Measurements from ENCODE around the gene PPP1CB. TPM values are rescaled to one million over a fixed set of nuclear protein-coding genes. Genes with fewer than 3 reads are reported as not detected.
"Not testable (repeated sequence)": the region's sequence is repeated elsewhere in the genome, so short reads cannot be mapped to it uniquely, and the experiment has no call there.

The PPP1CB gene
- total RNA-seq, 2 experiments from 2014 or later: 229 to 232 TPM

- Mint-ChIP-seq H3K27ac (no peak overlapping the region), H3K36me3 (no peaks in the 10 kb centered on the region), H3K9me3 (no peaks in the 10 kb centered on the region), H3K27me3 (no peaks in the 10 kb centered on the region), H3K4me1 (peaks cover 4% of the 10 kb centered on the region), H3K4me3 (no peak overlapping the region)
- no peak for DNase-seq
Measured at GRCh38 chr2:28726177-28726576, 25.5 kb upstream of the PPP1CB start.

DNA sequence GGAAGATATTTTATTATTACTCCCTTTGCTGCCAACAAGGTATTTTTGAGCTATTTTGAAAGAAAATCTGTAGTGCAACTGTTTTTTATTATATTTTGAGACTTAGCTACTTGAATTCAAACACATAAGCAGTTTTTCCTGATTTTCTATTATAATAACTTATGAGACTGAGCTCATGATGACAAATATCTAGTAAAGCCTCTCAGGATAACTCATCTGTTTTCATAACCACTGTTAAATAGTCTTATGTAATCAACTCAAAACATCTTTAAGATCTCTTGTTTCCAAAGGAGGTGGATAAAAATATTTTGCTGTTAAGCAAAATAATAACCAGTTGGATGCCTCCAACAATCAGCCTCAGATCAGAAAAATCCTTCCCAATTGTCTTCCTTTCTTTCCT, 21.9 kb upstream of the PPP1CB start:
- no peak for DNase-seq
- Mint-ChIP-seq H3K4me1 (peaks cover 3% of the 10 kb centered on the region), H3K4me3 (no peak overlapping the region), H3K9me3 (no peaks in the 10 kb centered on the region), H3K27ac (no peak overlapping the region), H3K36me3 (no peaks in the 10 kb centered on the region), H3K27me3 (no peaks in the 10 kb centered on the region)

DNA sequence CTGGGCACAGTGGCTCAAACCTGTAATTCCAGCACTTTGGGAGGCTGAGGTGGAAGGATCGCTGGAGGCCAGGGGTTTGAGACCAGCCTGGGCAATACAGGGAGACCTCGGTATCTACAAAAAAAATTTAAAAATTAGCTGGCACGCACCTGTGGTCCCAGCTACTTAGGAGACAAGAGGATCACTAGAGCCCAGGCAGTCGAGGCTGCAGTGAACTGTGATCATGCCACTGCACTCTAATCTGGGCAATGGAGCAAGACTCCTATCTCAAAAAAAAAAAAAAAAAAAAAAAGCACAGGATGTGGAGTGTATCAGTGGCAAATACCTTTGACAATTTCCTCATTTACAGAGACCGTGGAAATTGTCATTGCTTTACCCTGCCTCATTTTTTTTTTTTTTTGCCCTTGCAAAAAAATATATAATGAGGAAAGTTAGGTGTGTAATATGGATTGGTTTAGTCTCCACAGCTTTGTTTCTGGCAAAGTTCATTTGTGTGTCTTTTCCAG, 20.9 kb upstream of the PPP1CB start:
- DNase-seq: no peak
- Mint-ChIP-seq H3K27ac (no peak overlapping the region), H3K36me3 (no peaks in the 10 kb centered on the region), H3K27me3 (no peaks in the 10 kb centered on the region), H3K9me3 (no peaks in the 10 kb centered on the region), H3K4me3 (no peak overlapping the region), H3K4me1 (peaks cover 2% of the 10 kb centered on the region)

GRCh38 chr2:28735511-28735910, 16.1 kb upstream of the PPP1CB start:
- Mint-ChIP-seq H3K27me3 (peaks cover 2% of the 10 kb centered on the region), H3K36me3 (peaks cover 8% of the 10 kb centered on the region), H3K9me3 (peaks cover 9% of the 10 kb centered on the region), H3K27ac (peak overlapping the region; percentile 20), H3K4me1 (peaks cover 2% of the 10 kb centered on the region), H3K4me3 (no peak overlapping the region)
- DNase-seq: no peak

DNA sequence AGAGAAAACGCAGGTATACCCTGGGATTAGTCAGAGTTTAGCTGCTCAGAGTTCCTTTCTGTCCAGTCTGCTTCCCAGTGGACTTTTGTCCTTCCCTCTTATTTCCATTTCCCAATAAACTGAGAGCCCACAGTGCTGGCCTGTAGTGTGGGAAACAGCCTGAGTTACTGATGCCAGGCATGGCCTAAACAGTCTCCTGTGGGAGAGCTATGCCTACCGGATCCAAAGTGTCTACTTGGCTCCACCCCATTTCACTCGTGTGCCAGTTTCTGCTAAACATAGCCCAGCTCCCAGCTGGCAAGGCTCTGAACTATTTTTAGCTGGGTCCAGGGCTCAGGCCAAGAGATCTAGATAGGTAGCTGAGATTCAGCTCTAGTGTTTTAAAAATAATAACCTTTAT, 15.6 kb upstream of the PPP1CB start:
- Mint-ChIP-seq H3K27me3 (peaks cover 2% of the 10 kb centered on the region), H3K4me1 (peaks cover 2% of the 10 kb centered on the region), H3K27ac (no peak overlapping the region), H3K4me3 (no peak overlapping the region), H3K36me3 (peaks cover 8% of the 10 kb centered on the region), H3K9me3 (peaks cover 9% of the 10 kb centered on the region)
- no peak for DNase-seq

DNA sequence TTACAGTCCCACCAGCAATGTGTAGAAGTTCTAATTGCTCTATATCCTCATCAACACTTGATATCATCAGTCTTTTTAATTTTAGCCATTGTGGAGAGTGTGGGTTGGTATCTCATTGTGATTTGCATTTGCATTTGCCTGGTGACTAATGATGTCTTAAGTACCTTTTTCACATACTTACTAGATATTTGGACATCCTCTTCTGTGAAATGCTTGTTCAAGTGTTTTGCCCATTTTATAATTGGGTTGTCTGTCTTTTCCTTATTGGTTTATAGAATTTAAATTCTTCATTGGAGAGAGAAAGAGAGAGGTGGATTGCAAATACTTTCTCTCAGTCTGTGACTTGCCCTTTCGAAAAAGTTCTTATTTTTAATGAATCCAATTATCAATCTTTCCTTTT, 14.0 kb upstream of the PPP1CB start:
- no peak for DNase-seq
- Mint-ChIP-seq H3K4me1 (peaks cover 2% of the 10 kb centered on the region), H3K4me3 (no peak overlapping the region), H3K27me3 (peaks cover 2% of the 10 kb centered on the region), H3K27ac (no peak overlapping the region), H3K9me3 (peaks cover 9% of the 10 kb centered on the region), H3K36me3 (peaks cover 8% of the 10 kb centered on the region)

DNA sequence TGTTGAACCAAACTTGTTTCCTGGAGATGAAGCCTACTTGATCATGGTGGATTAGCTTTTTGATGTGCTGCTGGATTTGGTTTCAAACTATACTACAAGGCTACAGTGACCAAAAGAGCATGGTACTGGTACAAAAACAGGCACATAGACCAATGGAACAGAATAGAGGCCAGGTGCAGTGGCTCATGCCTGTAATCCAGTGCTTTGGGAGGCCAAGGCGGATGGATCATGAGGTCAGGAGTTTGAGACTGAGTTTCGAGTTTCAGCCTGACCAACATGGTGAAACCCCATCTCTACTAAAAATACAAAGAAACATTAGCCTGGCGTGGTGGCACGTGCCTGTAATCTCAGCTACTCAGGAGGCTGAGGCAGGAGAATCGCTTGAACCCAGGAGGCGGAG, 9.0 kb upstream of the PPP1CB start:
- DNase-seq, H3K27ac Mint-ChIP-seq, H3K9me3 Mint-ChIP-seq, H3K27me3 Mint-ChIP-seq, H3K4me3 Mint-ChIP-seq, H3K36me3 Mint-ChIP-seq, H3K4me1 Mint-ChIP-seq: not testable (repeated sequence)

GRCh38 chr2:28745225-28745624, 6.4 kb upstream of the PPP1CB start:
- Mint-ChIP-seq H3K27me3 (no peaks in the 10 kb centered on the region), H3K27ac (no peak overlapping the region), H3K36me3 (peaks cover 8% of the 10 kb centered on the region), H3K4me3 (no peak overlapping the region), H3K9me3 (no peaks in the 10 kb centered on the region), H3K4me1 (peaks cover 30% of the 10 kb centered on the region)
- DNase-seq: no peak

- Mint-ChIP-seq H3K27me3 (no peaks in the 10 kb centered on the region), H3K36me3 (peaks cover 8% of the 10 kb centered on the region), H3K27ac (no peak overlapping the region), H3K9me3 (no peaks in the 10 kb centered on the region), H3K4me1 (peaks cover 36% of the 10 kb centered on the region), H3K4me3 (no peak overlapping the region)
- DNase-seq: no peak
Measured at GRCh38 chr2:28745876-28746275, 5.8 kb upstream of the PPP1CB start.

- H3K27ac Mint-ChIP-seq: no peak overlapping the region
Measured at GRCh38 chr2:28746429-28747111, 5.1 kb upstream of the PPP1CB start.

GRCh38 chr2:28747714-28748113, 3.9 kb upstream of the PPP1CB start:
- Mint-ChIP-seq H3K9me3 (no peaks in the 10 kb centered on the region), H3K4me3 (peak overlapping the region; percentile 23), H3K4me1 (peaks cover 34% of the 10 kb centered on the region)

More at GRCh38 chr2:28746429-28747111, 5.1 kb upstream of the PPP1CB start:
- Mint-ChIP-seq H3K27me3 (no peaks in the 10 kb centered on the region), H3K4me1 (peaks cover 36% of the 10 kb centered on the region), H3K36me3 (peaks cover 8% of the 10 kb centered on the region), H3K4me3 (no peak overlapping the region), H3K9me3 (no peaks in the 10 kb centered on the region)
- no peak for DNase-seq

DNA sequence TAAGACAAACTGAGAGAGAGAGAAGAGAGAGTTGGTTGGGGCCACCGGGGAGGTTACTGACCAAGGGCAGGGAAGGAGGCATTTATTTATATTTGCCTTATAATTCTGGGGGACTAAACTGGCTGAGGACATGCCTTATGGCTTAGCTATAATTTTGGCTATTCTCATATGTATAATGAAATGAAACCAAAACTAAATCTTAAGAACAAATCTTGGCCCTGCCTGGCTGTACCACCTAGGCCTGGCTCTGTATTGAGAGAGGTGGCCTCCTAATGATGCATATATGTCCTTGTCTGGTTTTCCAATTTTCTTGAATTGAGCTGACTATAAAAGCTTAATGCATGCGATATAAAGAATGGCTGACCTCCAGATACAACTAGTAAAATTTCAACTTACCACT, 3.5 kb upstream of the PPP1CB start:
- H3K27ac Mint-ChIP-seq: peak overlapping the region; percentile 79
- peaks cover 15% of the 10 kb centered on the region for H3K36me3 Mint-ChIP-seq
- no peak for DNase-seq
- peak overlapping the region; percentile 23 for H3K4me3 Mint-ChIP-seq
- H3K9me3 Mint-ChIP-seq: no peaks in the 10 kb centered on the region
- H3K4me1 Mint-ChIP-seq: peaks cover 34% of the 10 kb centered on the region
- H3K27me3 Mint-ChIP-seq: no peaks in the 10 kb centered on the region

More at GRCh38 chr2:28747714-28748113, 3.9 kb upstream of the PPP1CB start:
- Mint-ChIP-seq H3K27me3 (no peaks in the 10 kb centered on the region), H3K36me3 (peaks cover 11% of the 10 kb centered on the region), H3K27ac (peak overlapping the region; percentile 79)
- no peak for DNase-seq

- peaks cover 34% of the 10 kb centered on the region for H3K4me1 Mint-ChIP-seq
- peaks cover 15% of the 10 kb centered on the region for H3K36me3 Mint-ChIP-seq
- no peaks in the 10 kb centered on the region for H3K27me3 Mint-ChIP-seq
- H3K4me3 Mint-ChIP-seq: no peak overlapping the region
- H3K9me3 Mint-ChIP-seq: no peaks in the 10 kb centered on the region
- peak overlapping the region; percentile 73 for H3K27ac Mint-ChIP-seq
- DNase-seq: no peak
Measured at GRCh38 chr2:28748941-28749340, 2.7 kb upstream of the PPP1CB start.

DNA sequence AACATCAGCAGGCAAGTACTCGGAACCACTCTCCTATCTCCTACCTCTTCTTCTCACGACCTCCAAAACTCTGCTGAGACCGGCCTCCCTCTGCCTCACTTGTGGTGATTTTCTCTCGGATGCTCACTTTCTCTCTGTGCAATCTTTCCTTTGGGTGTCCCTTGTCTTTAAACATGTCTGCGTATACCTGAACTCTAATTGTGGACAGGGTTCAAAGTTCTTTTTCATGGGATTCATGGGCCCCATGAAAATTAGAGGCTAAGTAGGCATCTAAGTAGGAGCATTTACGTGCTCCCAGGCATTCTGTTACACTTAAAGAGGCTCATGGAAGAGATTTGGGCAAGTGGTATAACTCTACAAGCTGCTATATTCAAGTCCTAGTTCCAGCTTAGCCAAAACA, 2.1 kb upstream of the PPP1CB start:
- H3K9me3 Mint-ChIP-seq: no peaks in the 10 kb centered on the region
- H3K4me3 Mint-ChIP-seq: no peak overlapping the region
- H3K27ac Mint-ChIP-seq: peak overlapping the region; percentile 98
- no peaks in the 10 kb centered on the region for H3K27me3 Mint-ChIP-seq
- no peak for DNase-seq
- peaks cover 37% of the 10 kb centered on the region for H3K4me1 Mint-ChIP-seq
- H3K36me3 Mint-ChIP-seq: peaks cover 17% of the 10 kb centered on the region

- no peaks in the 10 kb centered on the region for H3K9me3 Mint-ChIP-seq
- H3K27ac Mint-ChIP-seq: peak overlapping the region; percentile 98
- peak overlapping the region; percentile 86 for H3K4me3 Mint-ChIP-seq
- peaks cover 22% of the 10 kb centered on the region for H3K36me3 Mint-ChIP-seq
- peaks cover 46% of the 10 kb centered on the region for H3K4me1 Mint-ChIP-seq
- peak; percentile 36 for DNase-seq
- no peaks in the 10 kb centered on the region for H3K27me3 Mint-ChIP-seq
Measured at GRCh38 chr2:28750316-28751251, 1.0 kb upstream of the PPP1CB start.
